ENCODE measurements around the gene PAK5.

PAK5 gene

GRCh38 chr20:9534025-9534424 lies 304.9 kb downstream of the PAK5 start:
- FAIRE-seq (no peak), DNase-seq (ENCODE audit: insufficient read length, low spot score) (no peak)

GRCh38 chr20:9532069-9532838 lies 306.6 kb downstream of the PAK5 start:
- DNase-seq (ENCODE audit: insufficient read length, low spot score), result no peak
- FAIRE-seq, result no peak

- FAIRE-seq, result no peak
Measured at GRCh38 chr20:9531581-9531980, 307.3 kb downstream of the PAK5 start.

GRCh38 chr20:9523636-9524035 lies 315.2 kb downstream of the PAK5 start:
- DNase-seq (ENCODE audit: insufficient read length, low spot score), result no peak
- FAIRE-seq, result no peak

More at GRCh38 chr20:9531581-9531980, 307.3 kb downstream of the PAK5 start:
- no peak for DNase-seq (ENCODE audit: insufficient read length, low spot score)

- DNase-seq (ENCODE audit: insufficient read length, low spot score), result no peak
- FAIRE-seq, result no peak
Measured at GRCh38 chr20:9520086-9520485, 318.8 kb downstream of the PAK5 start.

GRCh38 chr20:9518576-9519175 lies 320.2 kb downstream of the PAK5 start:
- DNase-seq (ENCODE audit: insufficient read length, low spot score) (no peak), FAIRE-seq (no peak)

GRCh38 chr20:9517297-9518162 lies 321.3 kb downstream of the PAK5 start:
- FAIRE-seq (no peak), DNase-seq (ENCODE audit: insufficient read length, low spot score) (no peak)

- FAIRE-seq (peak; percentile 33), DNase-seq (ENCODE audit: insufficient read length, low spot score) (no peak)
Measured at GRCh38 chr20:9516234-9516871, 322.5 kb downstream of the PAK5 start.

GRCh38 chr20:9515741-9516233 lies 323.1 kb downstream of the PAK5 start:
- DNase-seq (ENCODE audit: insufficient read length, low spot score) (no peak), FAIRE-seq (no peak)

- DNase-seq (ENCODE audit: insufficient read length, low spot score) (no peak), FAIRE-seq (no peak)
Measured at GRCh38 chr20:9515214-9515585, 323.7 kb downstream of the PAK5 start.

- no peak for DNase-seq (ENCODE audit: insufficient read length, low spot score)
- no peak for FAIRE-seq
Measured at GRCh38 chr20:9514461-9515213, 324.2 kb downstream of the PAK5 start, which contains the start of gene LAMP5. Gene LAMP5 (plus strand): TSS chr20:9514590. CDS start chr20:9514853, 263 bp downstream.

GRCh38 chr20:9514072-9514460 lies 324.8 kb downstream of the PAK5 start:
- DNase-seq (ENCODE audit: insufficient read length, low spot score) (no peak), FAIRE-seq (no peak)

GRCh38 chr20:9510911-9511310 lies 328.0 kb downstream of the PAK5 start:
- no peak for DNase-seq (ENCODE audit: insufficient read length, low spot score)
- peak; percentile 14 for FAIRE-seq

GRCh38 chr20:9509246-9509645 lies 329.6 kb downstream of the PAK5 start:
- FAIRE-seq (no peak), DNase-seq (ENCODE audit: insufficient read length, low spot score) (no peak)

- no peak for DNase-seq (ENCODE audit: insufficient read length, low spot score)
- no peak for FAIRE-seq
Measured at GRCh38 chr20:9508696-9509178, 330.1 kb downstream of the PAK5 start.

- DNase-seq (ENCODE audit: insufficient read length, low spot score) (no peak), FAIRE-seq (no peak)
Measured at GRCh38 chr20:9508240-9508661, 330.6 kb downstream of the PAK5 start.

GRCh38 chr20:9507544-9508239 lies 331.2 kb downstream of the PAK5 start:
- DNase-seq (ENCODE audit: insufficient read length, low spot score) (no peak), FAIRE-seq (no peak)

GRCh38 chr20:9506964-9507369 lies 331.9 kb downstream of the PAK5 start:
- no peak for DNase-seq (ENCODE audit: insufficient read length, low spot score)
- no peak for FAIRE-seq

- no peak for FAIRE-seq
- DNase-seq (ENCODE audit: insufficient read length, low spot score), result no peak
Measured at GRCh38 chr20:9506280-9506821, 332.5 kb downstream of the PAK5 start.
